Hematopoietic multipotent progenitor cell treated with erythropoietin and hydrocortisone succinate and interleukin-3 and kit ligand, for 15 days (in vitro differentiated cells): ENCODE data around the gene CMTM5.
A peak's percentile ranks its signal among the peaks of the same experiment; 100 is the strongest.
"Not testable (repeated sequence)": the region's sequence is repeated elsewhere in the genome, so short reads cannot be mapped to it uniquely, and the experiment has no call there.

Source experiments
- DNase-seq: peaks from one replicate; pipeline ENCODE4 v3.0.0-alpha.2; 2015; ENCODE audit warnings: low spot score

The CMTM5 gene

DNA sequence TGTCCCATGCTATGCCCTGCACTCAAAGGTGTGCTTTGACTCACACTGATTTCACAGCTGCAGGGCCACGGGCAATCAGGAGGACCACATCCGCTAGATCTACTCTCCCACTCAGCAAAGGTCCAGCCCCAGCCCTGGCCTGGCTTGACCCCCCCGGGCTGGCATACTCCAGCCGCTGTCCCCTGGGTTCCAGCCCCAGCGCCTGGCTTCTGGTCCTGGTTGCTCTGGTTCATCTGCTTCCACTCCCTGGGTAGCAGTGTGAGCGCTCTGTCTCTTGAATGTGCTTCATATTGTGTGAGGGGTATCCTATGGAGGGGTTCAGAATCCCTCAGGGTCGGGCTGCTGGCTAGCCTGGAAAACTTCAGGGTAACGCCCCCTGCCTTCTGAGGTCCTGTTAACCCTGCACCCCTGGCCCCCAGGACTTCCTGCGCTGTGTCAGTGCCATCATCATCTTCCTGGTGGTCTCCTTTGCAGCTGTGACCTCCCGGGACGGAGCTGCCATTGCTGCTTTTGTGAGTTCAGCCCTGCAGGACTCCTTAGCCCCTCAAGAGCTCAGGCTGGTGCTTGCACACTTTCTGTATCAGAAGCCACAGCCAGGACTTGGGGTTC, 1.9 kb downstream of the CMTM5 start:
- DNase-seq, result no peak

GRCh38 chr14:23379366-23380196, 2.7 kb downstream of the CMTM5 start:
- peak; percentile 71 for DNase-seq

- DNase-seq, result no peak
Observed at GRCh38 chr14:23380197-23380914, 3.5 kb downstream of the CMTM5 start.

DNA sequence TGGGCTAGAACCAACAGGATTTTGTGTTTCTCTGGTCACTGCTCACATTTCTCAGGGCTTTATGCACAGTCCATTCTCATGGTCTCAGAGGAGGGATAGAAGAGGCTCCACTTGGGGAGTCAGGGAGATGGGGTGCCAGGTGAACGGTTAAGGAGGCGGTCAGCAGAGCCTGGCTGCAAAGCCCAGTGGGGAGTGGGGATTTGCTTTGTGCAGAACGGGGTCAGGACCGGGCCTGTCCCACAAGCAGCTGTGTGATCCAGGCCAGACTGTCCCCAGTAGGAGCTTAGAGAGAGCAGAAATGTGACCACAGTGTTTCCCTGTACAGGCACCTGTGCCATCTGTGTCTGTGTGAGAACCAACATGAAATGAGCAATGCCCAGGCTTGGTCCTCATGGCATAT, 4.1 kb downstream of the CMTM5 start:
- DNase-seq, result no peak

DNA sequence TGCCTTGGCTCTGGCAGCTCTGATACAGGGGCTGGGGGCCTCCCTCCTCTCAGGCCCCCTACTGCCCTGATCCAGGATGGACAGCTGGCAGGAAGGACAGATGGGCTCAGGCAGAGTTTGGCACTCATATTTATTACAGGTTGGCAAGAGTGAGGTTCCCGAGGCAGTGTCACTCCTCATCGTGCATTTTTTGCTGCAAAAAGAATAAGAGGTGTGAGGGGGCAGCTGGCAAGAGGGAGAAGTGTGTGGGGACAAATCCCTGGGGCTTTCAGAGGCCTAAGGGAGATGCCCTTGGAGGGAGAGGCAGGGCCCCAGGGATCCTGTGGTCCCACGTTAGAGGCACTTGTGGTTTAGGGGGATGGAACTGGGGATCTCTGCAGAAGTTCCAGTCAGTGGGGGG, 5.0 kb downstream of the CMTM5 start:
- no peak for DNase-seq

GRCh38 chr14:23382276-23382675, 5.4 kb downstream of the CMTM5 start:
- no peak for DNase-seq

DNA sequence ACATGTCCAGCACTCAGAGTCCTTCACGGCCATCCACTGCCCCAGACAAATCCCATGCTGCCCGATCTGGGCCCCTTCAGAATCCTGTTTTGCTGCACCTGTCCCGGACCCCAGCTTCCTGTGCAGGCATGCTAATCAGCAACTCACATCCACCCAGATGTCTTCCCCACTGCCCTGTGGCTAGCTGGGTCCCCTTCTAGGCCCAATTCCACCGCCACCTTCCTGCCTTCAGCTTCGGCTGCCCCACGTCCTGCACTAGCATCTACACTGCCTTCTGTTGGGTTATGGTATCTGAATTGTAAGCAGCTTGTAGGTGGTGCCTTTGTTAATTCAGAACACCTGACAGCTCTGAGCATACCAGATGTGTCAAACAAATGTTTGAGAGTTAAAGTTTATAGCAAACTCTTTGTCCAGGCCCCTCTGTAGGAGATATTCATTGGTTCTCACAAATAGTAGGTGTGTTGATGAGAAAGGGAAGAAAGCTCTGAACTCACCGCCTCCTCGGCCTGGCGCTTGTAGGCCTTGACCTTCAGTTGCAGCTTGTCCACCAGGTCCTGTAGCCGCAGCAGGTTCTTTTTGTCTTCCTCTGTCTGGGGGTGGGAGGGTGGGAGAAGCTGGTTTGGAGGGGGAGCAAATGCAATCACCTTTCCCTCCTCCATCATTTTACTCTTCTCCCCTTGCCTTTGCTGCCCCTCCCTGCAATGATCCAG, 6.0 kb downstream of the CMTM5 start:
- no peak for DNase-seq

- DNase-seq, result no peak
Observed at GRCh38 chr14:23384364-23385080, 7.7 kb downstream of the CMTM5 start.

- DNase-seq, result no peak
Observed at GRCh38 chr14:23385244-23385641, 8.4 kb downstream of the CMTM5 start.

DNA sequence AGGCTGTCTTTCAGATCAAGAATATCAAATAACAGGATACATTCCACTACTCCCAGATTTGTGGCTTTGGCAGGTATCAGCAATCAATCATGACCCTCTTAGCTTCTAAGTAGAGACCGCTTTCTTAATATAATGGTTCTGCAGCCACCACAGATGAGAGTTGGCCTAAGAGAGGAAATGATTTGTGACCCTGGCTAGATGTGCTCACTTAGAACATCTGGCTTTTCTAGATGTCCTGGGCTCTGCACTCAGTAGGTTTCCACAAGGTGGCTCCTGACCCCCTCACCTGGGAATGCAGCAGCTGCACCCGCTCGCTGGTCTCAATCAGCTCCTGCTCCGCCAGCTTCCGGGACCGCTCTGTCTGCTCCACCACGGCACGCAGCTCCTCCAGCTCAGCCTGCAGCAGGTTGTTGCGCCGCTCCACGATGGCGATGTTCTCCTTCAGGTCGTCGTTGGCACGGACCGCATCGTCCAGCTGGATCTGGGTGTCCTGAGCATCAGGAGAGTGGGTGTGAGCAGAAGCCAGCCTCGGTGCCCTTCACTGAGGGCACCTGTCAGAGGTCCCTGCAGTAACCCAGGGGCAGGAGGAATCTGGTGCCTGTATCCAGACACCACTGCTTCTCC, 8.9 kb downstream of the CMTM5 start:
- no peak for DNase-seq

- not testable (repeated sequence) for DNase-seq
Observed at GRCh38 chr14:23386266-23386657, 9.4 kb downstream of the CMTM5 start.

- no peak for DNase-seq
Observed at GRCh38 chr14:23386999-23387398, 10.2 kb downstream of the CMTM5 start.

DNA sequence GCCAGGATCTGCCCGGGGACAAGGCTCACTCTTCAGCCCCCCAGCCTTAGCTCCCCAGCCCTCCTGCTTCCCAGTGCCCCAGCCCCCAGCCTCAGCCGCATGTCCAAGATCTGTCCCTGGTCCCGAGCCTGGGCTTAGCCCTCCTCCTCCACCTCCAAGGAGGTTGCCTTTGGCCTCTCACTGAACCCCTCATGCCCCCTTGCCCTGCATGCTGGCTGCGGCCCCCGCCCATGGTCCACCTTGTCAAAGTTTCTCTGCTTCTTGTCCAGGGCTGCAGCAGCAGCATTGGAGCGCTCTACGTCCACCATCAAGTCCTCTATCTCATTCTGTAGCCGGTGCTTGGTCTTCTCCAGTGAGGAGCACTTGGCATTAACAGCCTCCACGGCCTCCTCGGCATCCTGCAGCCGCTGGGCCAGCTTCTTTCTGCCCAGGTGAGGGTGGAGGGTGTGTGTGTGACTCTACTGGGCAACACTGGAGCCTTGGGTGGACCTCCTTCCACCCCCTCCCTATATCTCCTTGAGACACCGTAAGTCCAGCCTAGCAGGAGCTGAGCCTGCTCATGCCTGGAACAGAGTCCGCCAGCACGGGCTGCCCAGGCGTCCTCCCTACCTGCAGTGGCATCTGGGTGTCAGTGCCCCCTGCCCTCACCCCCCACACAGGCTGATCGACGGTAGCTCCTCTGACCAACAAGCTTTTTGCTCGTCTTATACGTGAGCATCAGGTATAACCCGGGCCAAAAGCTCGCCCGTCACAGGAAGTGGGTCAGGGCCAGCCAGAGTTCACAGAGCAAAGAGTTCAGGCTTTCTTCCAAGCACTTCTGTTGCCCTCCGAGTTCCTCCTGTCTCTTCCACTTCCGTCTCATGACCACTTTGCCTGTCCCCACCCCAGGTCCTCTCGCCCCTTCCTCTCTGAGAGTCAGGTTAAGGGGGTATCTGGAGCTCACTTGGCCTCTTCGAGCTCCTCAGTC, 11.4 kb downstream of the CMTM5 start:
- no peak for DNase-seq

- no peak for DNase-seq
Observed at GRCh38 chr14:23388996-23389395, 12.2 kb downstream of the CMTM5 start.

GRCh38 chr14:23389396-23389795, 12.6 kb downstream of the CMTM5 start:
- DNase-seq, result no peak

DNA sequence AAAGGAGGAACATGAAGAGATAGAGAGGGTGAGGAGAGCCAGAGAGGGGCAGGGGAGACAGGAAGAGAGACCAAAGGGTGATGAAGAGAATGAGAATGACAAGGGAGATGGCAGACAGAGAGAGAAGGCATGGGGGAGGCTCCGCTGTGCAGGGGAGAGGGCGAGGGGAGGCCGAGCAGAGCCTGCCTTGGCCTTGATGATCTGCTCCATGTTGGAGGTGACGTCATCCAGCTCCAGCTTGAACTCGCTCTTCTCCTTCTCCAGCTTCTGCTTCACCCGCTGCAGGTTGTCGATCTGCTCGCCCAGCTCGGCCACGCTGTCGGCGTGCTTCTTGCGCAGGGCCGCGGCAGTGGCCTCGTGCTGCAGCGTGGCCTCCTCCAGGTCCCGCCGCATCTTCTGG, 13.0 kb downstream of the CMTM5 start:
- DNase-seq, result not testable (repeated sequence)

DNA sequence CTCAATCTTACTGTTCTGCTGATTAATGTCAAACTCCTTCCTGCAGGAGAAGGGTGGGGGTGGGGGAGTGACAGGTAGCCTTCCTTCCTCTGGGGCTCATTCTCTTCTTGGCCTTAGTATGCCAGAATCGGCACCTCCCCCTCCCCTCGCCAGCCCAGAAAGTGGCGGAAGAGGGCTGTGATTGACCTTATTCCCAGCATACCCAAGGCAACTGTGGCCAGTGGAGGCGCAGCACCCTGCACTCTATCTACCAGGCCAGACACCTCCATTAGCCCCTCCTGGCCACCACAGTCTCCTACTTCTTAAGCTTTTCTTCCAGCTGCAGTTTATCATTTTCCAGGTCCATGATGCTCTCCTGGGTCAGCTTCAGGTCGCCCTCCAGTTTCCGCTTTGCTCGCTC, 15.8 kb downstream of the CMTM5 start:
- no peak for DNase-seq

DNA sequence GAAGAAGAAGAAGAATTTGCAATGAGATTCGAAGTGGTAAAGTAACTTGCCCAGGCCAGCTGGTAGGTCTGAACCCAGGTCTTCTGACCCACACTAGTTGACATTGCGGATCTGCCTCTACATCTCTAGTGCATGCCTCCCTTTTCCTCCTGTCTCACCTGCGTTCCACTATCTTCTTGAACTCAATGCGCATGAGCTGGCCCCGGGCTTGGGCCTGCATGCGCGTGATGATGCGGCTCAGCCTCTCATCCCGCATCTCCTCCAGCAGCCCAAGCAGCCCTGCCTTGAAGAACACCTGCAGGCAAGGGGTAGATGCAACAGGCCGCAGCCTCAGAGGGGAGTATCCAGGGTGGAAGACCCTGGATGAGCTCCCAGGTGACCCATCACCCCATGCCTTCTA, 19.3 kb downstream of the CMTM5 start:
- no peak for DNase-seq

- no peak for DNase-seq
Observed at GRCh38 chr14:23396781-23397407, 20.0 kb downstream of the CMTM5 start.

- DNase-seq, result no peak
Observed at GRCh38 chr14:23398348-23398747, 21.5 kb downstream of the CMTM5 start.
